PC-9 (cell line): ENCODE measurements around the gene CBX5.

Experiments used
- EZH2 ChIP-seq: fragments of 200-600 bp; sonication (generic); IDR thresholded peaks from 2 replicates; pipeline ENCODE4 v1.8.0; 2017; ENCODE audit warnings: antibody characterized with exemption, low read depth
- TF ChIP-seq, protein P1 (sequence below): fragments of 200-600 bp; sonication (generic); conservative IDR thresholded peaks from 2 replicates; pipeline ENCODE4 v1.6.1; 2017; ENCODE audit warnings: mixed run types, antibody characterized with exemption, mild to moderate bottlenecking, moderate library complexity

DNA sequence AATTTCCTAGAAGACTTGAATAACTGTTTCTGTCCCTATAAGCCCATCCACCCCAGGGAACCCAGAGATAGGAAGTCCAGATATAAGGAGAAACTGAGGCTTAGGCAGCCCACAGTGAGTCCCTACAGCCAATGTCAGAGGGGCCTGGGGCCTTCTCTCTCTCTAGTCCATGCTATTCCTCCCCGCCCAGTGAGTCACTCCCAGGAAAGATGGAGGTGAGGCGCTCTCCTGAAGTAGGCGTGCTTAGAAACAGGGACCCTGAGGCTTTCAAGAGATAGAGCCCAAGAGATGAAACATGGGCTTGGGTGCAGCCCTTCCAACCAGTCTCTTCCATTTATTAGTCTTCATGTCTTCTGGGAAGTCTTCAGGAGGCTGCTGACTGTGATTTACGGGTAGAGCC, 88.8 kb downstream of the CBX5 start:
- TF ChIP-seq, protein P1, sequence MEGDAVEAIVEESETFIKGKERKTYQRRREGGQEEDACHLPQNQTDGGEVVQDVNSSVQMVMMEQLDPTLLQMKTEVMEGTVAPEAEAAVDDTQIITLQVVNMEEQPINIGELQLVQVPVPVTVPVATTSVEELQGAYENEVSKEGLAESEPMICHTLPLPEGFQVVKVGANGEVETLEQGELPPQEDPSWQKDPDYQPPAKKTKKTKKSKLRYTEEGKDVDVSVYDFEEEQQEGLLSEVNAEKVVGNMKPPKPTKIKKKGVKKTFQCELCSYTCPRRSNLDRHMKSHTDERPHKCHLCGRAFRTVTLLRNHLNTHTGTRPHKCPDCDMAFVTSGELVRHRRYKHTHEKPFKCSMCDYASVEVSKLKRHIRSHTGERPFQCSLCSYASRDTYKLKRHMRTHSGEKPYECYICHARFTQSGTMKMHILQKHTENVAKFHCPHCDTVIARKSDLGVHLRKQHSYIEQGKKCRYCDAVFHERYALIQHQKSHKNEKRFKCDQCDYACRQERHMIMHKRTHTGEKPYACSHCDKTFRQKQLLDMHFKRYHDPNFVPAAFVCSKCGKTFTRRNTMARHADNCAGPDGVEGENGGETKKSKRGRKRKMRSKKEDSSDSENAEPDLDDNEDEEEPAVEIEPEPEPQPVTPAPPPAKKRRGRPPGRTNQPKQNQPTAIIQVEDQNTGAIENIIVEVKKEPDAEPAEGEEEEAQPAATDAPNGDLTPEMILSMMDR: no peak
- no peak for TF ChIP-seq EZH2
